Stimulated activated CD8-positive, alpha-beta memory T cell treated with anti-CD3 and anti-CD28 coated beads, Interleukin-12 subunit alpha, Interleukin-12 subunit beta, amount 100 ng/mL, for 1 hour (primary cell): ENCODE results near the gene GLUD1.
"Not testable (repeated sequence)": the region's sequence is repeated elsewhere in the genome, so short reads cannot be mapped to it uniquely, and the experiment has no call there.

ENCODE experiments used
- DNase-seq: peaks from one replicate; pipeline ENCODE4 v3.0.0-alpha.2; 2020; ENCODE audit warnings: low read depth

Gene GLUD1

GRCh38 chr10:87043579-87043978 lies 51.1 kb downstream of the GLUD1 start:
- DNase-seq, result not testable (repeated sequence)

GRCh38 chr10:87038786-87039185 lies 55.9 kb downstream of the GLUD1 start:
- no peak for DNase-seq

GRCh38 chr10:87038286-87038717 lies 56.3 kb downstream of the GLUD1 start:
- no peak for DNase-seq

GRCh38 chr10:87036623-87037022 lies 58.0 kb downstream of the GLUD1 start:
- no peak for DNase-seq

GRCh38 chr10:87030912-87031635 lies 63.6 kb downstream of the GLUD1 start:
- DNase-seq, result no peak

- DNase-seq, result not testable (repeated sequence)
Observed at GRCh38 chr10:87030419-87030818, 64.2 kb downstream of the GLUD1 start.

GRCh38 chr10:87026747-87027508 lies 67.7 kb downstream of the GLUD1 start:
- not testable (repeated sequence) for DNase-seq

- DNase-seq, result not testable (repeated sequence)
Observed at GRCh38 chr10:87025285-87025958, 69.2 kb downstream of the GLUD1 start.

- not testable (repeated sequence) for DNase-seq
Observed at GRCh38 chr10:87020056-87020455, 74.6 kb downstream of the GLUD1 start, which contains the start of gene FAM25A. FAM25A (plus strand) TSS chr10:87020294; CDS start chr10:87020325, 31 bp downstream.

GRCh38 chr10:87019504-87019903 lies 75.1 kb downstream of the GLUD1 start:
- not testable (repeated sequence) for DNase-seq

GRCh38 chr10:87019066-87019465 lies 75.6 kb downstream of the GLUD1 start:
- DNase-seq, result not testable (repeated sequence)

GRCh38 chr10:87018127-87018526 lies 76.5 kb downstream of the GLUD1 start:
- DNase-seq, result not testable (repeated sequence)

- DNase-seq, result not testable (repeated sequence)
Observed at GRCh38 chr10:87014986-87015716, 79.5 kb downstream of the GLUD1 start.

- DNase-seq, result not testable (repeated sequence)
Observed at GRCh38 chr10:87013528-87013927, 81.1 kb downstream of the GLUD1 start.

GRCh38 chr10:87009134-87009696 lies 85.4 kb downstream of the GLUD1 start:
- not testable (repeated sequence) for DNase-seq

- not testable (repeated sequence) for DNase-seq
Observed at GRCh38 chr10:87008303-87008702, 86.3 kb downstream of the GLUD1 start.

GRCh38 chr10:87007674-87008073 lies 87.0 kb downstream of the GLUD1 start:
- DNase-seq, result not testable (repeated sequence)

- not testable (repeated sequence) for DNase-seq
Observed at GRCh38 chr10:87007124-87007523, 87.5 kb downstream of the GLUD1 start.

- DNase-seq, result no peak
Observed at GRCh38 chr10:87000491-87000890, 94.2 kb downstream of the GLUD1 start.
